ENCODE results near the gene PKN2. TPM values are rescaled to one million over a fixed set of nuclear protein-coding genes. Genes with fewer than 3 reads are reported as not detected.

PKN2 gene
- total and polyA plus RNA-seq, 2 of the 4 experiments (the other 2 are of a cell fraction) = 12.7 to 22.2 TPM

GRCh38 chr1:88730132-88730675 is 46.1 kb downstream of the PKN2 start:
- POLR2A ChIA-PET (ENCODE audit: unreplicated experiment) = no interaction called here
- no peak for ATAC-seq (ENCODE audit: low read depth)
- Histone ChIP-seq H3K4me2 (ENCODE audit: low read depth, low read length) (peak overlapping the region; percentile 56; the same call in 1 of the 2 replicates), H2BK120ac (ENCODE audit: low read depth, low read length) (no peak overlapping the region), H3K14ac (replicated peaks; ENCODE audit: low read depth, low read length) (no peak overlapping the region), H3K4ac (ENCODE audit: low read depth, low read length) (no peak overlapping the region), H2BK20ac (ENCODE audit: low read depth, low read length) (no peak overlapping the region), H3K27ac (ENCODE audit: insufficient read depth, low read length) (peak overlapping the region; percentile 69; the same call in 1 of the 2 replicates), H4K20me1 (ENCODE audit: insufficient read depth, low read length) (peaks cover 8% of the 10 kb centered on the region; the same call in 1 of the 2 replicates), H3K9ac (ENCODE audit: low read depth, low read length) (no peak overlapping the region; the same call in 1 of the 2 replicates), H3K9me3 (ENCODE audit: control insufficient read depth, insufficient read depth, low read length) (peaks cover 1% of the 10 kb centered on the region), H3K27me3 (ENCODE audit: control insufficient read depth, insufficient read depth, low read length) (no peaks in the 10 kb centered on the region), H4K91ac (ENCODE audit: insufficient read depth, low read depth, low read length) (no peak overlapping the region), H4K8ac (ENCODE audit: low read depth in 2 of 2, low read length in 2 of 2) (no peak overlapping the region), H4K5ac (ENCODE audit: low read depth, low read length) (no peak overlapping the region; the same call in 1 of the 2 replicates), H3K23ac (ENCODE audit: low read depth, low read length) (peak overlapping the region; percentile 7; the same call in 1 of the 2 replicates), H2AK5ac (ENCODE audit: low read depth, low read length) (no peak overlapping the region), H2AK9ac (replicated peaks; ENCODE audit: low read depth, low read length, poor library complexity) (no peak overlapping the region), H2BK15ac (ENCODE audit: low read depth, low read length) (peak overlapping the region; percentile 29; the same call in 1 of the 3 replicates), H3K4me1 (ENCODE audit: control insufficient read depth, insufficient read depth, low read length) (peaks cover 5% of the 10 kb centered on the region), H3K18ac (ENCODE audit: low read depth, low read length) (no peak overlapping the region), H2AFZ (replicated peaks; ENCODE audit: low read length, poor library complexity) (no peak overlapping the region), H2BK5ac (ENCODE audit: low read depth, low read length, poor library complexity, severe bottlenecking) (no peak overlapping the region), H3K4me3 (ENCODE audit: insufficient read depth, low read depth, low read length) (no peak overlapping the region), H3K9me1 (ENCODE audit: insufficient read depth, low read length) (peaks cover 6% of the 10 kb centered on the region; the same call in 1 of the 2 replicates), H3K79me1 (ENCODE audit: low read depth in 1 of 2, low read length in 2 of 2) (peaks cover 11 to 41% of the 10 kb centered on the region in 2 experiments; a peak in 3 of 4 replicates), H3K36me3 (ENCODE audit: control insufficient read depth, insufficient read depth, low read length) (peaks cover 4% of the 10 kb centered on the region; the same call in 1 of the 2 replicates), H3K56ac (ENCODE audit: extremely low read depth, insufficient read depth, low read length) (no peak overlapping the region)
- no CpG with 5 or more reads among the region's 4 CpGs for WGBS, 2 experiments (ENCODE audit: extremely low coverage in 2 of 2, insufficient read length in 1 of 2)
- in situ Hi-C loops (cut with MboI; ENCODE audit: low sequenced_read_pairs) = no loop called here
- BruUV-seq (replicated peaks) = no TSS peak
- no peak for DNase-seq
- CTCF ChIA-PET = no interaction called here
- intact Hi-C loops (cut with micrococcal nuclease) = loop anchor here (2.0 kb wide), 2 partner anchors 33 to 45 kb away; partner anchors contain the start of gene PKN2
- dilution Hi-C loops (cut with HindIII; ENCODE audit: low sequenced_read_pairs, unreplicated experiment) = no loop called here
- TF ChIP-seq RAD21 (IDR thresholded peaks at IDR 0.05; ENCODE audit: low read length) = no peak
- TF ChIP-seq MAZ (IDR thresholded peaks at IDR 0.05; ENCODE audit: borderline replicate concordance, low read depth, low read length) = no peak
- TF ChIP-seq CEBPB (IDR thresholded peaks at IDR 0.05; ENCODE audit: low read depth, low read length) = no peak
- TF ChIP-seq MXI1 (IDR thresholded peaks at IDR 0.05; ENCODE audit: borderline replicate concordance, low read depth, low read length) = no peak
- TF ChIP-seq RCOR1 (IDR thresholded peaks at IDR 0.05; ENCODE audit: insufficient replicate concordance, low read length) = no peak
- no peak for TF ChIP-seq ELK1 (IDR thresholded peaks at IDR 0.05; ENCODE audit: borderline replicate concordance, low read depth, low read length)
- no peak for TF ChIP-seq BHLHE40 (IDR thresholded peaks at IDR 0.05; ENCODE audit: low read depth, low read length)
- TF ChIP-seq FOS (IDR thresholded peaks at IDR 0.05; ENCODE audit: low read depth, low read length) = no peak
- no peak for TF ChIP-seq NFE2L2 (IDR thresholded peaks at IDR 0.05; ENCODE audit: low read depth, low read length)
- TF ChIP-seq USF2 (IDR thresholded peaks at IDR 0.05; ENCODE audit: low read depth, low read length) = no peak
- no peak for TF ChIP-seq MAFK (IDR thresholded peaks at IDR 0.05; ENCODE audit: low read depth, low read length)
- no peak for TF ChIP-seq POLR2A (IDR thresholded peaks at IDR 0.05; ENCODE audit: low read depth, low read length)
- no peak for TF ChIP-seq CHD1 (IDR thresholded peaks at IDR 0.05; ENCODE audit: low read depth, low read length)
